Suprapubic skin (tissue), 4 donors: ENCODE data around the gene CCSER2.

Experiments used
- CTCF ChIP-seq, 2 donors: fragments of 200-600 bp in 1 of 2; fragments of 450-650 bp in 1 of 2; sonication (generic) in 1 of 2; IDR thresholded peaks; one replicate each; pipeline ENCODE4 v1.5.1; 2016 to 2019; ENCODE audit warnings: antibody characterized with exemption in 2 of 2, mild to moderate bottlenecking in 1 of 2, moderate library complexity in 1 of 2
- POLR2A ChIP-seq, 2 donors: fragments of 450-650 bp; IDR thresholded peaks; one replicate each; pipeline ENCODE4 v1.6.1; 2017; ENCODE audit warnings: antibody characterized with exemption in 2 of 2, mild to moderate bottlenecking in 2 of 2, moderate library complexity in 2 of 2
- POLR2AphosphoS5 ChIP-seq, 3 donors: sonication (generic); formaldehyde crosslinking; IDR thresholded peaks; one replicate each; pipeline ENCODE4 v1.6.1; 2017; ENCODE audit warnings: antibody characterized with exemption in 3 of 3

DNA sequence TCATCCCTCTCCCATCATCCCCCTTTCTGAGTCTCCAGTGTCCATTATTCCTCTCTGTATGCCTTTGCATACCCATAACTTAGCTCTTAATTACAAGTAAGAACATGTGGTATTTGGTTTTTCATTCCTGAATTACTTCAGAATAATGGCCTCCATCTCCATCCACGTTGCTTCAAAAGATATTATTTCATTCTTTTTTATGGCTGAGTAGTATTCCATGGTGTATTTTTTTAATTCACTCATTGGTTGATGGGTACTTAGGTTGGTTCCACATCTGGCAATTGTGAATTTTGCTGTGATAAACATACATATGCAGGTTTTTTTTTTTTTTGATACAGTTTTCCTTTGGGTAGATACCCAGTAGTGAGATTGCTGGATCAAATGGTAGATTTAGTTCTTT, 40.4 kb downstream of the CCSER2 start:
- TF ChIP-seq POLR2AphosphoS5 (IDR thresholded peaks at IDR 0.05), result no peak
- TF ChIP-seq CTCF (IDR thresholded peaks at IDR 0.05), result no peak
- TF ChIP-seq POLR2A (IDR thresholded peaks at IDR 0.05), result no peak
